ENCODE measurements around the gene FAM193B. TPM values are rescaled to one million over a fixed set of nuclear protein-coding genes. Genes with fewer than 3 reads are reported as not detected.

The FAM193B gene
- total and polyA plus RNA-seq, 8 donors, result 30.1 to 519 (median 45.0) TPM

DNA sequence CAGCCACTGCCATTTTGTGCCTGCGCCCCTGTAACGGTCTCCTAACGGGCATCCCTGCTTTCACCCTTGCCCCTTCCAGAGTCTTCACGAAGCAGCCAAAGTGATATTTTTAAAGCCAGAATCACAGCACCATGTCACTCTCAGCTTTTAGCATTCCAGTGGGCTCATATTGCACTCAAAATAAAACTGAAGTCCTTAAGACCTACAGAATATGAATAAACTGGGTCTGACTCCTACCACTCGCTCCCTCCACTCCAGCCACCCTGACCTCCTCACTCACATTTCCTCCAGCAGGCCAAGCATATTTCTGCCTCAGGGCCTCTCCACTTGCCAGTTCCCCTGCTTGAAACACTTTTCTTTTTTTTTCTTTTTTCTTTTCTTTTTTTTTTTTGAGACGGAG is 54.5 kb downstream of the FAM193B start:
- TF ChIP-seq, protein P1, sequence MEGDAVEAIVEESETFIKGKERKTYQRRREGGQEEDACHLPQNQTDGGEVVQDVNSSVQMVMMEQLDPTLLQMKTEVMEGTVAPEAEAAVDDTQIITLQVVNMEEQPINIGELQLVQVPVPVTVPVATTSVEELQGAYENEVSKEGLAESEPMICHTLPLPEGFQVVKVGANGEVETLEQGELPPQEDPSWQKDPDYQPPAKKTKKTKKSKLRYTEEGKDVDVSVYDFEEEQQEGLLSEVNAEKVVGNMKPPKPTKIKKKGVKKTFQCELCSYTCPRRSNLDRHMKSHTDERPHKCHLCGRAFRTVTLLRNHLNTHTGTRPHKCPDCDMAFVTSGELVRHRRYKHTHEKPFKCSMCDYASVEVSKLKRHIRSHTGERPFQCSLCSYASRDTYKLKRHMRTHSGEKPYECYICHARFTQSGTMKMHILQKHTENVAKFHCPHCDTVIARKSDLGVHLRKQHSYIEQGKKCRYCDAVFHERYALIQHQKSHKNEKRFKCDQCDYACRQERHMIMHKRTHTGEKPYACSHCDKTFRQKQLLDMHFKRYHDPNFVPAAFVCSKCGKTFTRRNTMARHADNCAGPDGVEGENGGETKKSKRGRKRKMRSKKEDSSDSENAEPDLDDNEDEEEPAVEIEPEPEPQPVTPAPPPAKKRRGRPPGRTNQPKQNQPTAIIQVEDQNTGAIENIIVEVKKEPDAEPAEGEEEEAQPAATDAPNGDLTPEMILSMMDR (IDR thresholded peaks at IDR 0.05), result no peak
- H3K9me3 ChIP-seq, result no peaks in the 10 kb centered on the region
- no peaks in the 10 kb centered on the region for H3K36me3 ChIP-seq
- intact Hi-C loops (cut with DNase I), result loop anchor here in 2 of 3 donors (5.0 kb wide), 1 partner anchor 108 kb away; no protein-coding TSS in a partner anchor
- 77 to 79% methylated on average over 6 of the region's 6 CpGs for WGBS, 2 donors
- ATAC-seq (no peak), FAIRE-seq (no peak), DNase-seq (no peak)
- H3K4me1 ChIP-seq, result peaks cover 0 to 5% (median 0%) of the 10 kb centered on the region in 3 donors
- no peak overlapping the region for H3K27ac ChIP-seq
- no peak overlapping the region for H3K4me3 ChIP-seq
- H3K27me3 ChIP-seq, result no peaks in the 10 kb centered on the region

GRCh38 chr5:177498013-177498787 is 56.2 kb downstream of the FAM193B start:
- H3K36me3 ChIP-seq, result no peaks in the 10 kb centered on the region
- H3K27ac ChIP-seq, result peak overlapping the region in 1 of 4 donors; percentile 27
- WGBS, 2 donors, result 9 to 10% methylated on average over 42 to 48 of the region's 48 CpGs
- H3K27me3 ChIP-seq, result no peaks in the 10 kb centered on the region
- H3K4me1 ChIP-seq, result peaks cover 0 to 5% (median 0%) of the 10 kb centered on the region in 3 donors
- intact Hi-C loops (cut with DNase I), result no loop called here
- TF ChIP-seq, protein P1 (IDR thresholded peaks at IDR 0.05), result no peak
- FAIRE-seq (no peak), DNase-seq (peak in 4 of 6 donors; percentile 47 to 83 (median 64)), ATAC-seq (peak; percentile 7 to 11 (median 7))
- peak overlapping the region; percentile 61 to 79 (median 69) for H3K4me3 ChIP-seq
- H3K9me3 ChIP-seq, result no peaks in the 10 kb centered on the region

DNA sequence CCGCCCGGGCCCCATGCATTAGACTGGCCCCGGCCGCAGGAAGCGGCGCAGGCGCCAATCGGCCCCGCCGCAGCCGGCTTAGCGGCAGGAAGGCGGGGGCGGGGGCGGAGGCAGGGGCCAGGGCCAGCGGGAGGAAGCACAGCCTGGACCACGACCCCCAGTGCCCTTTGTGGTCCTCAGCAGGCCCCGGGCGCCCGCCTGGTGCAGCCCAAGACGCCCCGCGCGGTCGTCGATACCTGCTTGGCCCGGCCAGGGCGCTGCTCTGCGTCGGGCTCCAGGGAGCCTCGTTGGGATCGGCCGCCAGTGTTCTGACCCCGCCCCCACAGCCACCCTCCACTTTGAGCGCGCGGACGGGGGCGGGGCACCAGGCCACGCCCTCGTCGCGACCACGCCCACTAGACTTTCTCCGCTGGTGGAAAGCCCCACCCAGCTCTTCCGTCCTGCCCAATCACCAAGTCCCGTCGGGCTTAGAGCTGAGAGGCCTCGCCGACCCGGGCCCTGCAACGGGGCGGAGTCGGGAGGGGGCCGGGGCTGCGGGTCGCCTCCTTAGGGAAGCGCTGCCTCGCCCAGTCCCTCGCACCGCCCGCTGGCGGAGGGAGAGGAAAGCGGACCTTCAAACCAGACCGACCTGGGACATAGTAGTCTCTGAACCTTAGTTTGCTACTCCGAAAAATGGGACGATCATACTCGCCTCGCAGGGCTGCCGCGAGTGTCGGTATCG is 56.9 kb downstream of the FAM193B start, which contains the start of gene PDLIM7:
Gene PDLIM7 (minus strand): TSS at position 313 of the 721 bp plus-strand sequence. CDS start 1,092 bp downstream, outside the sequence.
- intact Hi-C loops (cut with DNase I), result no loop called here
- Histone ChIP-seq H3K27ac (peak within 1 kb of the TSS; percentile 31 to 50 (median 46)), H3K27me3 (no peaks in the 10 kb centered on the region), H3K36me3 (no peaks in the 10 kb centered on the region), H3K4me1 (peaks cover 0 to 5% (median 0%) of the 10 kb centered on the region in 3 donors), H3K4me3 (peak within 1 kb of the TSS; percentile 61 to 79 (median 69)), H3K9me3 (no peaks in the 10 kb centered on the region)
- peak; percentile 92 to 98 (median 97) for DNase-seq
- FAIRE-seq, result no peak
- TF ChIP-seq, protein P1 (IDR thresholded peaks at IDR 0.05), result no peak
- peak; percentile 90 to 94 (median 93) for ATAC-seq
- 0 to 1% methylated on average over 68 to 73 of the region's 73 CpGs for WGBS, 2 donors

DNA sequence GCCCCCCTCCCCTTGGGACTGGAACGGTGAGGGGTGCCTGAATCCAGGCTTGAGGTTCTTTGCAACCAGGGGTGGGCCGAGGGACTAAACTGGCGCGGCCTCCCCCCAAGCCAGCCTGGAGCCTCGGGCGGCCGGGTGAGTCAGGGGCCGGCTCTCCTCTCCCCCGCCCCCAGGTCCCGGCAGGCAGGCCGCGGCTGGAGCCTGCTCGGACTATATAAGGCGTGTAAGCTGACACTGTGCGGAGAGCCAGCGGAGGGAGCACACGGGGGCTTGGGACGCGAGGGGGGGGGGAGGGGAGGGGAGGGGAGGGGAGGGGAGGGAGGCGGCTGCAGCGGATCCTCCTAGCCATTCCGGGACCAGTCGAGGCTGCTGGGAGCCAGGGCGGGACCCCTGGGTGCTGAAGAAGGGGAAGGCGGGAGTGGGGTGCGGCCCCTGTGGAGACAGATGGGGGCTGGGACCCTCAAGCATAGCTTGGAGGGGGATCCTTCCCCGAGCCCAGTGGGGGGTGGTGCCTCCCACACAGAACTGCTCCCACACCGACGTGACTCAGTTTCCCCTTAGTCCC is 57.6 kb downstream of the FAM193B start:
- peak overlapping the region; percentile 31 to 50 (median 46) for H3K27ac ChIP-seq
- intact Hi-C loops (cut with DNase I), result no loop called here
- DNase-seq, result peak in 4 of 6 donors; percentile 52 to 85 (median 72)
- peak; percentile 5 to 22 (median 17) for ATAC-seq
- H3K36me3 ChIP-seq, result no peaks in the 10 kb centered on the region
- FAIRE-seq, result no peak
- TF ChIP-seq, protein P1 (IDR thresholded peaks at IDR 0.05), result no peak
- peak overlapping the region; percentile 61 to 79 (median 69) for H3K4me3 ChIP-seq
- no peaks in the 10 kb centered on the region for H3K27me3 ChIP-seq
- no peaks in the 10 kb centered on the region for H3K9me3 ChIP-seq
- peaks cover 0 to 5% (median 0%) of the 10 kb centered on the region in 3 donors for H3K4me1 ChIP-seq
- WGBS, 2 donors, result 3 to 4% methylated on average over 24 to 29 of the region's 29 CpGs
